ENCODE data around the gene NHSL2. TPM values are rescaled to one million over a fixed set of nuclear protein-coding genes. Genes with fewer than 3 reads are reported as not detected.

Gene NHSL2
- total and polyA plus RNA-seq, 4 donors = 1.4 to 9.9 (median 4.7) TPM

DNA sequence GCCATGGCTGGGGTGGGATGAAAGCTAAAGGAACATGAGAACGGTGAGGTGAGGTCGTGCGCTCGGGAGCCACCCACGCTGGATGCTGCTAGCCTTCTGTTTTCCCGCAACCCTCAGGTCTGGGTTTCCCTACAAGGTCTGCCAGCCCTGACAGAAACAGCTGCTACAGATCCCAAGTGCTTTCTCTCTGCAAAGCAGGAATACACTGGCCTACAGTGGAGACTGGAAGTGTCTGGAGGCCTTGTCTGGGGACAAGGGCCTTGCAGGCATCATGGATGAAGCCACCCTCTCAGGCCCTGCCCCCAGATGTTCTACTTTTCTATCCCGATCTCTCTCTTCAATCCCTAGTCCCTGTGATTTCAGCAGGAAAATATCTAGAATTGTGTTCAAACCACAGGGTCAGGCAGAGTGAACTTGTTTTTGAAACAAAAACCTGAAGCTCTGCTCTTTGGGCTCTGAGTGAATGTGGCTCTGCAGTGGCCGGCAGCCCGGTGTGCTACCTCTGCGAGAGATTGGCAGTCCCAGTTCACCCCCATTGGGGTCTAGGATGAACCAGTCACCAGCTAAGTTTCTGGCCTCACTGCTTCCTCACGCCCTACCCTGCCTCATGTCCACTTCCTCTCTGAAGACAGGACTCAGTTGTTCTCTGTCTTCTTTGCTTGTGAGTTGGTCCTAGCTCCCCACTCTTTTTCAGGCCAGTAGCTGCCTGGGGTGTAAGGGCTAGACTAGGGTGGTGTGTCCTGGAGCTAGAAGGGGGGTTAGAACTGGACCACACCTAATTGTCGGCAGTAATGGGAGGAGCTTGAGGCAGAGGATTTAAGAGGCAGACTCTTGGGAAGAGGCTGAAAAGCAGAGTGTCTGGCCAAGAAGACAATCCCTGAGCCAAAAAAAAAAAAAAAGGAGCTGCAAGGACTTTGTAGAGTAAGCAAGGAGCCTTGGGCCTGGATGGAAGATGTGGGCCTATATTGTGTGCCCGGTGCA lies 131.5 kb downstream of the NHSL2 start:
- Histone ChIP-seq H3K4me1 (ENCODE audit: control insufficient read depth in 5 of 5, insufficient read depth in 5 of 5, low read length in 5 of 5) (peaks cover 2 to 40% (median 12%) of the 10 kb centered on the region in 5 donors), H3K27ac (ENCODE audit: low read depth in 1 of 2, low read length in 1 of 2) (peak overlapping the region; percentile 26 to 40), H3K9me3 (ENCODE audit: control insufficient read depth in 4 of 4, insufficient read depth in 3 of 4, low read length in 3 of 4) (peaks cover 0 to 5% (median 0%) of the 10 kb centered on the region in 4 donors), H3K36me3 (ENCODE audit: control insufficient read depth in 4 of 4, insufficient read depth in 4 of 4, low read length in 4 of 4) (no peaks in the 10 kb centered on the region), H3K4me3 (no peak overlapping the region), H3K9ac (ENCODE audit: insufficient read depth in 1 of 2, low read length in 2 of 2) (no peak overlapping the region), H3K27me3 (ENCODE audit: control insufficient read depth in 3 of 3, insufficient read depth in 3 of 3, low read length in 2 of 3) (peaks cover 0 to 7% (median 0%) of the 10 kb centered on the region in 3 donors)
- ATAC-seq (ENCODE audit: insufficient read depth, low FRiP score) = no peak
- TF ChIP-seq, protein P1, sequence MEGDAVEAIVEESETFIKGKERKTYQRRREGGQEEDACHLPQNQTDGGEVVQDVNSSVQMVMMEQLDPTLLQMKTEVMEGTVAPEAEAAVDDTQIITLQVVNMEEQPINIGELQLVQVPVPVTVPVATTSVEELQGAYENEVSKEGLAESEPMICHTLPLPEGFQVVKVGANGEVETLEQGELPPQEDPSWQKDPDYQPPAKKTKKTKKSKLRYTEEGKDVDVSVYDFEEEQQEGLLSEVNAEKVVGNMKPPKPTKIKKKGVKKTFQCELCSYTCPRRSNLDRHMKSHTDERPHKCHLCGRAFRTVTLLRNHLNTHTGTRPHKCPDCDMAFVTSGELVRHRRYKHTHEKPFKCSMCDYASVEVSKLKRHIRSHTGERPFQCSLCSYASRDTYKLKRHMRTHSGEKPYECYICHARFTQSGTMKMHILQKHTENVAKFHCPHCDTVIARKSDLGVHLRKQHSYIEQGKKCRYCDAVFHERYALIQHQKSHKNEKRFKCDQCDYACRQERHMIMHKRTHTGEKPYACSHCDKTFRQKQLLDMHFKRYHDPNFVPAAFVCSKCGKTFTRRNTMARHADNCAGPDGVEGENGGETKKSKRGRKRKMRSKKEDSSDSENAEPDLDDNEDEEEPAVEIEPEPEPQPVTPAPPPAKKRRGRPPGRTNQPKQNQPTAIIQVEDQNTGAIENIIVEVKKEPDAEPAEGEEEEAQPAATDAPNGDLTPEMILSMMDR (IDR thresholded peaks at IDR 0.05; ENCODE audit: control extremely low read depth, extremely low read depth) = no peak
- 74 to 76% methylated on average over 13 of the region's 13 CpGs for WGBS, 2 donors
- DNase-seq = peak; percentile 51 to 78 (median 67)

DNA sequence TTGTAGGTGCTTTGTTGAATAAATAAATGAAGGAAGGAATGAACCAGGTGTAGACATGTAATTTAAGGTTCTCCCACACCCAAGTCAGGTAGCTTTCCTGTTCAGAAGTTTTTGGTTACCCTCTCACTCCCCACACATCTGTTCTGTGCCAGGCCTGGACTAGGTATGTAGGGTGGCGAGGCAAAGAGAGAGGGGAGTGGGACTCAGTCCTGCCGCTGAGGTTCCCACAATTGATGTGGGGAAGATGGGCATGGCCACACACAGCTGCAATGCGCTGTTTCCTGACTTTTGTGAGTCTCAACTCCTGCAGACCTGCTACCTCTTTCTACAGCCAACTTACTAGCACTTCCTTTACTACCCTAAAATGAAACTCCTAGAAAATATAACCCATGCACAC lies 132.2 kb downstream of the NHSL2 start:
- Histone ChIP-seq H3K4me1 (ENCODE audit: control insufficient read depth in 5 of 5, insufficient read depth in 5 of 5, low read length in 5 of 5) (peaks cover 2 to 37% (median 12%) of the 10 kb centered on the region in 5 donors), H3K36me3 (ENCODE audit: control insufficient read depth in 4 of 4, insufficient read depth in 4 of 4, low read length in 4 of 4) (no peaks in the 10 kb centered on the region), H3K4me3 (no peak overlapping the region), H3K27ac (ENCODE audit: low read depth in 1 of 2, low read length in 1 of 2) (no peak overlapping the region), H3K27me3 (ENCODE audit: control insufficient read depth in 3 of 3, insufficient read depth in 3 of 3, low read length in 2 of 3) (peaks cover 0 to 9% (median 3%) of the 10 kb centered on the region in 3 donors), H3K9me3 (ENCODE audit: control insufficient read depth in 4 of 4, insufficient read depth in 3 of 4, low read length in 3 of 4) (peaks cover 0 to 3% (median 0%) of the 10 kb centered on the region in 4 donors), H3K9ac (ENCODE audit: insufficient read depth in 1 of 2, low read length in 2 of 2) (no peak overlapping the region)
- TF ChIP-seq, protein P1 (IDR thresholded peaks at IDR 0.05; ENCODE audit: control extremely low read depth, extremely low read depth) = no peak
- 35 to 73% methylated on average over 3 of the region's 3 CpGs for WGBS, 2 donors
- peak in 1 of 3 donors; percentile 2 for DNase-seq
- ATAC-seq (ENCODE audit: insufficient read depth, low FRiP score) = no peak

DNA sequence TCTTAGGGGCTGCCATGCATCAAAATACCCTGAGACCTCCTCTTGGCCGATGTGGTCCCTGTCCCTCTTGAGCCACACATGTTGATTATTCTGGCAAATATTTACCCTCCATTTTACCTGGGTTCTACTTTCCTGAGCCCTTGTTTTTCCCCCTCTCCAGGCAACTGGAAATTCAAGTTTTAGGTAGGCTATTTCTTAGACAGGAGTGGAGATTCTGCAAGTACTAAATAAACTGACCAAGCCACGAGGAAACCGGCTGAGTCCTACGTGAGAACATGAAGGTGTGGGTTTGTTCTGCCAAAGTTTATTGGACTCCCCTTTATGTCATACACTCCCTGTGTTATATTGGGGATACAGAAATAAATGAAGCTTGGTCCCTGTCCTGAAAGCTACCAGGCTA lies 133.0 kb downstream of the NHSL2 start:
- WGBS, 2 donors = 67 to 86% methylated on average over 4 of the region's 4 CpGs
- Histone ChIP-seq H3K9me3 (ENCODE audit: control insufficient read depth in 4 of 4, insufficient read depth in 3 of 4, low read length in 3 of 4) (peaks cover 0 to 6% (median 0%) of the 10 kb centered on the region in 4 donors), H3K27ac (ENCODE audit: low read depth in 1 of 2, low read length in 1 of 2) (no peak overlapping the region), H3K36me3 (ENCODE audit: control insufficient read depth in 4 of 4, insufficient read depth in 4 of 4, low read length in 4 of 4) (no peaks in the 10 kb centered on the region), H3K4me1 (ENCODE audit: control insufficient read depth in 5 of 5, insufficient read depth in 5 of 5, low read length in 5 of 5) (peaks cover 2 to 33% (median 12%) of the 10 kb centered on the region in 5 donors), H3K27me3 (ENCODE audit: control insufficient read depth in 3 of 3, insufficient read depth in 3 of 3, low read length in 2 of 3) (peaks cover 0 to 9% (median 3%) of the 10 kb centered on the region in 3 donors), H3K9ac (ENCODE audit: insufficient read depth in 1 of 2, low read length in 2 of 2) (no peak overlapping the region), H3K4me3 (no peak overlapping the region)
- DNase-seq (peak in 2 of 3 donors; percentile 17 to 73), ATAC-seq (ENCODE audit: insufficient read depth, low FRiP score) (no peak)
- TF ChIP-seq, protein P1 (IDR thresholded peaks at IDR 0.05; ENCODE audit: control extremely low read depth, extremely low read depth) = no peak
